ENCODE data around the gene SPRR2B.
"Not testable (repeated sequence)": the region's sequence is repeated elsewhere in the genome, so short reads cannot be mapped to it uniquely, and the experiment has no call there.

Gene SPRR2B

GRCh38 chr1:153071511-153071910 is at the start of gene SPRR2B:
Gene SPRR2B (minus strand): TSS chr1:153071611. CDS start chr1:153070839, 772 bp downstream.
- no peak for DNase-seq

- no peak for DNase-seq
Measured at GRCh38 chr1:153120945-153121344, 49.5 kb upstream of the SPRR2B start.

GRCh38 chr1:153119491-153119971 is 48.1 kb upstream of the SPRR2B start:
- no peak for DNase-seq

DNA sequence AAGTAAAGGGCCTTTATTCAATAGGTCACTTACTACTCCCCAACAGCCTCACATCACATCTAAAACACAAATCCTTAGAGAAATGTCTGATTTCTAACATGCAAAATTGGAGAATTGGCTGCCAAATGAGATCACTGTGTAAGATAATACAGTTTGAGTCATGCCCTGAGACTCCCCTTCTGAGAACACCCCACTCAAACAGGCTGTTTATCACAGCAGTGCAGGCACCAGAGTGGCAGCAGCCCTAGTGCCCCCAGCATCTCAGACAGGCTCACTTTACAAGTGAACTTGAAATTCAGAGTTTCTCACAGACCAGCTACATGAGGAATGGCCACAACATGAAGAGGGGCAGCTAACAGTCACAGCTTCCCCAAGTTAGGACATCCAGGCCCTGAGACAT is 43.9 kb upstream of the SPRR2B start:
- not testable (repeated sequence) for DNase-seq

- no peak for DNase-seq
Measured at GRCh38 chr1:153113416-153113815, 42.0 kb upstream of the SPRR2B start, which contains the start of gene SPRR2F. Gene SPRR2F (minus strand): TSS chr1:153113516. CDS start chr1:153112733, 783 bp downstream.

GRCh38 chr1:153112454-153112853 is 41.0 kb upstream of the SPRR2B start:
- DNase-seq, result not testable (repeated sequence)

- no peak for DNase-seq
Measured at GRCh38 chr1:153100245-153100644, 28.8 kb upstream of the SPRR2B start.

DNA sequence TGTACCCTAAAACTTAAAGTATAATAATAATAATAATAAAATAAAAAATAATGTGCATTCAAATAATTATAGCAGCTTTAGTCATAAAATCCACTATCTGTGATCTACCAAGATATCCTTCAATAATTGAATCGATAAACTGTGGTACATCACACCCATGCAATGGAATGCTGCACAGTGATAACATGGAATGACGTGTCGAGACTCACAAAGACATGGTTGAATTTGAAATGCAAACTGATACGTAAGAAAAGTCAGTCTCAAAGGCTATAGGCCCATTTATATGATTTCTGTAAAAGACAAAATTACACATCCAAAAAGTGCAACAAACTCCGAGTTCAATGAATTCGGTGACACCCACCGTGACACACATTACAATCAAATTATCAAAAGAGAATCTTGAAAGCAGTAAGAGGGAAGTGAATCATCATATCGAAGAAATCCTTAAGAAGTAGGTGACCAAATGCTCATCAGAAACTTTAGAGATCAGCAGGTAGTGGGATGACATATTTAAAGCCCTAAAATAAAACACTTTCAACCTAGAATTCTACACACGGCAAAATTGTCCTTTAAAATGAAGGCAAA is 28.1 kb upstream of the SPRR2B start:
- DNase-seq, result no peak

DNA sequence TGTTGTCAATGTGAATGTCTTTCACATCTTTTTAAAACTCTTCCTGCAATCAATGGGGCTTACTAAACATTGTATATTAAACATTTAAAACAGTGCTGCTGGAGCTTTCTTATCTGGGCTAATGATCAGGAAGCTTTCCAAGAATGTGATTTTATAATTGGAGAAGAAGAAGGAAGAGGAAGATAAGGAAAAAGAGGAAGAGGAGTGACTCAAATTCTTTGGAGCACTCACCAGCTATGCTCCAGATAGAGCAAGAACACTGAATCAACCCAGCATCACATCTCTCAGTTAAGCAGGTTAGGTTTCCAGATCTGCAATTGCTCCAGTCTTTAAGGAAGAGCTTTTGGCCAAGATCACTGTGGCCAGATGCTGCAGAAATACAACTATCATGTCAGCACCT is 24.4 kb upstream of the SPRR2B start:
- DNase-seq, result no peak

DNA sequence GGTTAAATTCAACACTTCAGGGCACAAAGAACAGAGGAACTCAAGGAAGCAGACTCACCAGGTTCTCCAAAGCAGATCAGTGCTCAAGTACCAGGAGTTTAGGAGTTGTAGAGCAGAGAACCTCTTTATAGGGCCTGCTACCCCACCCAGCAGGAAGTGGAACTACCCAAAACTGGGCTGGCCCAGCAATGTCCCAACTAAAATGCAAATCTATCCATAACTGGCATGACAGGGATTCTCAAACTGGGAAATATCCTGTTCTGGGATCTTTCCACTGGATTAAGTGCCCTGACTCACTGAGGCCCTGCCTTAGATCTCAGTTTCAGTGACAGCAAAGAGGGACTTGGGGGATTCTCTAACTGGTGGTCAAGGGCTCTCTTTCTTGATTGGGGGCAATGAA is 23.0 kb upstream of the SPRR2B start, which contains the start of gene SPRR2E:
Gene SPRR2E (minus strand): TSS at position 101 of the 400 bp plus-strand sequence. CDS start 775 bp downstream, outside the sequence.
- no peak for DNase-seq

DNA sequence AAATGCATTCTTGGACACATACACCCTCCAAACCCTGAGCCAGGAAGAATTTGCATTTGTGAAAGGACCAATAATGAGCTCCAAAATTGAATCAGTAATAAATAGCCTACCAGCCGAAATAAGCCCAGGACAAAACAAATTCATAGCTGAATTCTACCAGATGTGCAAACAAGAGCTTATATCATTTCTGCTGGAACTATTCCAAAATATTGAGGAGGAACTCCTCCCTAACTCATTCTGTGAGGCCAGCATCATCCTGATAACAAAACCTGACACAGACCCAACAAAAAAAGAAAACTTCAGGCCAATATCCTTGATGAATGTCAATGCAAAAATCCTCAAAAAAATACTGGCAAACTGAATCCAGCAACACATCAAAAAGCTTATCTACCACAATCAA is 16.2 kb upstream of the SPRR2B start:
- no peak for DNase-seq

GRCh38 chr1:153081736-153082135 is 10.3 kb upstream of the SPRR2B start:
- no peak for DNase-seq

DNA sequence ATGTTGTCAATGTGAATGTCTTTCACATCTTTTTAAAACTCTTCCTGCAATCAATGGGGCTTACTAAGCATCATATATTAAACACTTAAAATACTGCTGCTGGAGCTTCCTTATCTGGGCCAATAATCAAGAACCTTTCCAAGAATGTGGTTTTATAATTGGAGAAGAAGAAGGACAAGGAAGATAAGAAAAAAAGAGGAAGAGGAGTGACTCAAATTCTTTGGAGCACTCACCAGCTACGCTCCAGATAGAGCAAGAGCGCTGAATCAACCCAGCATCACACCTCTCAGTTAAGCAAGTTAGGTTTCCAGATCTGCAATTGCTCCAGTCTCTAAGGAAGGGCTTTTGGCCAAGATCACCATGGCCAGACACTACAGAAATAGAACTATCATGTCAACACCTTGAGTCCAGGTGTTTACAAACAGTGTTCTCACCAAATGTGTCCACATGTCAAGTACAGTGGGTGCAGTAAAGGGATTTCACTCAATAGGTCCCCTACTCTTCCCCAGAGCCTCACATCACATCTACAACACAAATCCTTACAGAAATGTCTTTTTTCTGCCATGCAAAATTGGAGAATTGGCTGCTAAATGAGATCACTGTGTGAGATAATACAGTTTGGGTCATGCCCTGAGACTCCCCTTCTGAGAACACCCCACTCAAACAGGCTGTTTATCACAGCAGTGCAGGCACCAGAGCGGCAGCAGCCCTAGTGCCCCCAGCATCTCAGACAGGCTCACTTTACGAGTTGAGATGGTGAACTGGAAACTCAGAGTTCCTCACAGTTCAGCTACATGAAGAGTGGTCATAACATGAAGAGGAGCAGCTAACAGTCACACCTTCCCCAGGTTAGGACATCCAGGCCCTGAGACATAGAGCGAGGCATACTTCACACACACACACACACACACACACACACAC is 1.7 kb upstream of the SPRR2B start:
- no peak for DNase-seq

DNA sequence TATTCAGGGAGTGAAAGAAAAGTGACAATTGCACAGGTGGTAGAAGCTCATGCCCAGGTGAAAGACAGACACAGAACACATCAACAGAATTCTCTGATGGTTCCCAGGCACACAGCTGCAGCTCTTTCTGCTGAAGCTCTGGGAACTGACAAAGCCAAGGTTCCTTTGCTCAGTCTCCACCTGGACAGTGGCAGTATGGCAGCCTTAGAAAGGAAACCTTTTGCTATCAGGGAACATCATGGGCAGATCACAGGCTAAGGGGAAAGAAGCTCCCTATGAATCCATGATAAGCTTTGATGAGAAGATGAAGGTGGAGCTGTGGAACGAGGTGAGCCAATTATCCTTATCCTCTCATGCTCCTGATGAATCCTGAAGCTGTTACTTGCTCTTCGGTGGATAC is 1.2 kb downstream of the SPRR2B start:
- no peak for DNase-seq

DNA sequence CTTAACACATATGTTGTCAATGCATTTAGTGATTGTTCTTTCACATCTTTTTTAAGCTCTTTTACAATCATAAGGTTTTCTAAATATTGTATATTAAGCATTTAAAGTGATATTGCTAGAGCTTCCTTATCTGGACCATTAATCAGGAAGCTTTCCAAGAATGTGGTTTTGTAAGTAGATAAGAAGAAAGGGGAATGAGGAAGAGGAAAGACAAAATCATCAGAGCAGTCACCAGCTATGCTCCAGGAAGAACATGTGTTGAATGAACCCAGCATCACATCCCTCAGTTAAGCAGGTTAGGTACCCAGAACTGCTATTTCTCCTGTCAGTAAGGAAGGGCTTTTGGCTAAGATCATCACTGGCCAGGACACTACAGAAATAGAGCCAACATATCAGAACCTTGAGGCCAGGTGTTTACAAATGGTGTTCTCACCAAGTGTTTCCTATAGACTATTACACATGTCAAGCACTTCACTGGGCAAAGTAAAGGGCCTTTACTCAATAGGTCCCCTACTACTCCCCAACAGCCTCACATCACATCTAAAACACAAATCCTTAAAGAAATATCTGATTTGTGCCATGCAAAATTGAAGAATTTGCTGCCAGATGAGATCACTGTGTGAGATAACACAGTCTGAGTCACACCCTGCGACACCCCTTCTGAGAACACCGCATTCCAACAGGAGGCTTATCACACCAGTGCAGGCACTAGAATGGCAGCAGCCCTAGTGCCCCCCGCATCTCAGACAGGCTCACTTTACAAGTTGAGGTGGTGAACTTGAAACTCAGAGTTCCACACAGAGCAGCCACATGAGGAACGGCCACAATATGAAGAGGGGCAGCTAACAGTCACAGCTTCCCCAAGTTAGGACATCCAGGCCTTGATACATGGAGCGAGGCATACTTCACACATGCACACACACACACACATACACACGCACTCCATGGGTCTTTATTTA is 12.3 kb downstream of the SPRR2B start:
- DNase-seq, result no peak

GRCh38 chr1:153058154-153058553 is 13.3 kb downstream of the SPRR2B start:
- DNase-seq, result no peak

- DNase-seq, result no peak
Measured at GRCh38 chr1:153057375-153057774, 14.0 kb downstream of the SPRR2B start, which contains the start of gene SPRR2A. Gene SPRR2A (minus strand): TSS chr1:153057512. CDS start chr1:153056735, 777 bp downstream.

DNA sequence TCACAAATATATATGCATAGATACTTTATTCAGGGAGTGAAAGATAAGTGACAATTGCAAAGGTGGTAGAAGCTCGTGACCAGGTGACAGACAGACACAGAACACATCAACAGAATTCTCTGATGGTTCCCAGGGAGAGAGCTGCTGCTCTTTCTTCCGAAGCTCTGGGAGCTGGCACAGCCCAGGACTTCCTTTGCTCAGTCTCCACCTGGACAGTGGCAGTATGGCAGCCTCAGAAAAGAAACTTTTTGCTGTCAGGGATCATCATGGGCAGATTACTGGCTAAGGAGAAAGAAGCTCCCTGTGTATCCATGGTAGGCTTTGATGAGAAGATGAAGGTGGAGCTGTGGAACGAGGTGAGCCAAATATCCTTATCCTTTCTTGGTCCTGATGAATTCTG is 15.3 kb downstream of the SPRR2B start:
- DNase-seq, result not testable (repeated sequence)

DNA sequence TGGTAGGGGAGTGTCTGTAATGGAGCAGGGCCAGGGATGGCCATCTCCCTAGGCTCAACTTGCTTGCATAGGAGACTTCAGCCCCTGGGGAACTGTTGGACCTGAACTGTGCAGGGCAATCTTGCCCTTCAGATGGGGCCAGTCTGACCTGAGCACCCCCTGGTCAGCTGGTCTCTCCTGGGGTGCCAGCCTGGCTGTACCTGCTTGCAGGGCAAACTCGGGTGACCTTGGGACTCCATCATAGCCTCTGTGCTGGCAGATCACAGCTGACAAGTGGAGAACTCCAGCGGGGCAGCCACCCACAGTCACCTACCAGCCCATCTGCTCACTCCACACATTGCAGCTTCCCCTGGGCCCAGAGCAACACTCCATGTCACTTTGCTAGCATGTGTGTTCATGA is 22.2 kb downstream of the SPRR2B start:
- no peak for DNase-seq

DNA sequence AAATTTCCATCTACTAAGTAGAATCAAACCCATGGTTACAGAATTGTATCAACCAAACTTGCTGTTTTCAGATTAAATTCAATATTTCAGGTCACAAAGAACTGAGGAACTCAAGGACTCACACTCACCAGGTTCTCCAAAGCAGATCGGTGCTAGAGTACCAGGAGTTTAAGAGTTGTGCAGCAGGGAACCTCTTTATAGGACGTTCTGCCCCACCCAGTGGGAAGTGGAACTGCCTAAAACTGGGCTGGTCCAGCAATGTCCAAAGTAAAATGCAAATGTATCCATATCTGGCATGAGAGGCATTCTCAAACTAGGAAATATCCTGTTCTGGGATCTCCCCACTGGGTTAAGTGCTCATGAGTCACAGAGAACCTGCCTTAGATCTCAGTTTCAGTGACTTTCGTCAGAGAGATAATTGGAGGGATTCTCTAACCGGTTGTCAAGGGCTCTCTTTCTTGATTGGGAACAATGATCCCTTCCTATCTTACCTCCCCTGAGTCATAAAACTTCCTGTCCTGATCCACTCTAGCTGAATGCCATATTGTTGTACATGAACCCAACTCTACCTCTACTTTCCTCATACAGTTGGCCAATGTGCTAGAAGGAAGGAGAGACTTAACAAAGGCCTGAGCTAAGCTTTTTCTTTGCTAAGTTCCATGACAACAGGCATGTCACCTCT is 30.3 kb downstream of the SPRR2B start, which contains the start of gene SPRR2D:
Gene SPRR2D (minus strand): TSS at position 171 of the 682 bp plus-strand sequence. CDS start 774 bp downstream, outside the sequence.
- DNase-seq, result no peak

- no peak for DNase-seq
Measured at GRCh38 chr1:153035211-153035610, 36.2 kb downstream of the SPRR2B start.
